Suppressor macrophage (primary cell): ENCODE data around the gene BRSK2.

Experiments
- DNase-seq, 4 experiments: peaks; one replicate each; pipeline ENCODE4 v3.0.0-alpha.2; 2020 to 2022

BRSK2 gene

GRCh38 chr11:1484061-1484671 lies 94.4 kb downstream of the BRSK2 start:
- DNase-seq, result no peak

- DNase-seq, result no peak
These were observed 95.2 kb downstream of the BRSK2 start for GRCh38 chr11:1484695-1485503.

GRCh38 chr11:1485504-1485885 lies 95.8 kb downstream of the BRSK2 start:
- no peak for DNase-seq

GRCh38 chr11:1486054-1486825 lies 96.5 kb downstream of the BRSK2 start, which contains the start of gene MOB2:
MOB2 (minus strand) TSS chr11:1486779; CDS start chr11:1486556, 223 bp downstream.
- peak in 2 of 4 experiments; percentile 7 to 26 for DNase-seq

- DNase-seq, result no peak
These were observed 97.5 kb downstream of the BRSK2 start for GRCh38 chr11:1487091-1487850.

GRCh38 chr11:1487851-1488574 lies 98.3 kb downstream of the BRSK2 start:
- DNase-seq, result no peak

- DNase-seq, result no peak
These were observed 98.9 kb downstream of the BRSK2 start for GRCh38 chr11:1488575-1489180.

GRCh38 chr11:1490651-1491050 lies 100.9 kb downstream of the BRSK2 start:
- no peak for DNase-seq

- DNase-seq, result no peak
These were observed 101.6 kb downstream of the BRSK2 start for GRCh38 chr11:1491379-1491778.

GRCh38 chr11:1493650-1494244 lies 104.0 kb downstream of the BRSK2 start:
- DNase-seq, result peak in 2 of 4 experiments; percentile 27 to 36

- DNase-seq, result no peak
These were observed 104.9 kb downstream of the BRSK2 start for GRCh38 chr11:1494650-1495049.

- no peak for DNase-seq
These were observed 106.5 kb downstream of the BRSK2 start for GRCh38 chr11:1496091-1496760.

- DNase-seq, result no peak
These were observed 107.0 kb downstream of the BRSK2 start for GRCh38 chr11:1496761-1497095.

- no peak for DNase-seq
These were observed 107.9 kb downstream of the BRSK2 start for GRCh38 chr11:1497600-1497999.

GRCh38 chr11:1498262-1498661 lies 108.5 kb downstream of the BRSK2 start:
- no peak for DNase-seq

- DNase-seq, result no peak
These were observed 109.6 kb downstream of the BRSK2 start for GRCh38 chr11:1499261-1499890.

GRCh38 chr11:1499899-1500298 lies 110.2 kb downstream of the BRSK2 start:
- no peak for DNase-seq

GRCh38 chr11:1500466-1501420 lies 111.0 kb downstream of the BRSK2 start:
- DNase-seq, result no peak
